WTC11 (cell line): Measurements from ENCODE around the gene CARD19. TPM values are rescaled to one million over a fixed set of nuclear protein-coding genes. Genes with fewer than 3 reads are reported as not detected.

ENCODE experiments used
- ATAC-seq: fragments of 200-7000 bp; cut with Tn5 transposase; 2 replicates; pipeline ENCODE4 v1.10.0; 2021; ENCODE audit warnings: mild to moderate bottlenecking, moderate library complexity
- CTCF ChIA-PET: fragments of 300-600 bp; sonication (Branson Sonifier 250); formaldehyde crosslinking; loops from one replicate; lab custom pipeline; 2021; ENCODE audit warnings: antibody characterized with exemption; lab: Charles Lee
- POLR2A ChIA-PET: fragments of 350-600 bp; sonication (Branson Sonifier 250); formaldehyde crosslinking; loops from one replicate; lab custom pipeline; 2021; ENCODE audit warnings: antibody characterized with exemption; lab: Charles Lee
- DNase-seq: peaks from one replicate; pipeline ENCODE4 v3.0.0; 2021; ENCODE audit warnings: low spot score
- H3K27ac Mint-ChIP-seq: 2 replicates; pipeline ENCODE4 v1.8.0; 2021; ENCODE audit warnings: mixed read lengths
- H3K27me3 Mint-ChIP-seq: 2 replicates; pipeline ENCODE4 v1.8.0; 2021; ENCODE audit warnings: low read depth, mild to moderate bottlenecking, moderate library complexity, mixed read lengths
- H3K36me3 Mint-ChIP-seq: 2 replicates; pipeline ENCODE4 v1.8.0; 2021; ENCODE audit warnings: mixed read lengths
- H3K4me1 Mint-ChIP-seq: 2 replicates; pipeline ENCODE4 v1.8.0; 2022; ENCODE audit warnings: mixed read lengths
- H3K4me3 Mint-ChIP-seq: 2 replicates; pipeline ENCODE4 v1.8.0; 2021; ENCODE audit warnings: mild to moderate bottlenecking, moderate library complexity, mixed read lengths
- H3K9me3 Mint-ChIP-seq: 2 replicates; pipeline ENCODE4 v1.8.0; 2021; ENCODE audit warnings: mixed read lengths
- ATF1 ChIP-seq: sonication (generic); formaldehyde crosslinking; IDR thresholded peaks from 2 replicates; pipeline ENCODE4 v1.8.1; 2023; ENCODE audit warnings: mild to moderate bottlenecking, moderate library complexity, missing genetic modification reagents
- CREM ChIP-seq: sonication (generic); formaldehyde crosslinking; IDR thresholded peaks from 2 replicates; pipeline ENCODE4 v1.8.1; 2022; ENCODE audit warnings: mild to moderate bottlenecking, missing genetic modification reagents, moderate library complexity
- ESRRA ChIP-seq: sonication (generic); formaldehyde crosslinking; IDR thresholded peaks from 2 replicates; pipeline ENCODE4 v1.8.1; 2022; ENCODE audit warnings: mild to moderate bottlenecking, missing genetic modification reagents, borderline replicate concordance
- IRF2 ChIP-seq: sonication (generic); formaldehyde crosslinking; IDR thresholded peaks from 2 replicates; pipeline ENCODE4 v1.8.0; 2022; ENCODE audit warnings: low read depth, missing genetic modification reagents, borderline replicate concordance
- JAZF1 ChIP-seq: fragments of 250-450 bp; sonication (Bioruptor Pico); IDR thresholded peaks from 2 replicates; pipeline ENCODE4 v1.9.0; 2021; ENCODE audit warnings: moderate library complexity, mild to moderate bottlenecking, inconsistent platforms
- JUN ChIP-seq: sonication (generic); formaldehyde crosslinking; IDR thresholded peaks from 2 replicates; pipeline ENCODE4 v1.8.0; 2023; ENCODE audit warnings: mild to moderate bottlenecking, missing genetic modification reagents
- MXD4 ChIP-seq: fragments of 250-450 bp; sonication (Bioruptor Pico); IDR thresholded peaks from 2 replicates; pipeline ENCODE4 v1.8.0; 2021; ENCODE audit warnings: mild to moderate bottlenecking, moderate library complexity, borderline replicate concordance
- NFYB ChIP-seq: sonication (generic); formaldehyde crosslinking; conservative IDR thresholded peaks from 2 replicates; pipeline ENCODE4 v1.8.0; 2022; ENCODE audit warnings: low read depth, missing genetic modification reagents
- NR1H2 ChIP-seq: sonication (generic); formaldehyde crosslinking; IDR thresholded peaks from 2 replicates; pipeline ENCODE4 v1.9.0; 2021; ENCODE audit warnings: mild to moderate bottlenecking, moderate library complexity, missing genetic modification reagents
- RELA ChIP-seq: sonication (generic); formaldehyde crosslinking; IDR thresholded peaks from 2 replicates; pipeline ENCODE4 v1.8.1; 2022; ENCODE audit warnings: missing genetic modification reagents, mild to moderate bottlenecking, borderline replicate concordance
- SMAD4 ChIP-seq: sonication (generic); formaldehyde crosslinking; IDR thresholded peaks from 2 replicates; pipeline ENCODE4 v1.8.0; 2022; ENCODE audit warnings: mild to moderate bottlenecking, missing genetic modification reagents
- SP1 ChIP-seq: sonication (generic); formaldehyde crosslinking; conservative IDR thresholded peaks from 2 replicates; pipeline ENCODE4 v1.8.1; 2022; ENCODE audit warnings: missing genetic modification reagents
- TEAD1 ChIP-seq: sonication (generic); formaldehyde crosslinking; IDR thresholded peaks from 2 replicates; pipeline ENCODE4 v1.8.0; 2022; ENCODE audit warnings: mild to moderate bottlenecking, missing genetic modification reagents
- ZNF317 ChIP-seq: sonication (generic); formaldehyde crosslinking; IDR thresholded peaks from 2 replicates; pipeline ENCODE4 v1.8.1; 2023; ENCODE audit warnings: low read depth, mild to moderate bottlenecking, moderate library complexity, missing genetic modification reagents, borderline replicate concordance
- ZNF396 ChIP-seq: fragments of 250-450 bp; sonication (Bioruptor Pico); IDR thresholded peaks from 2 replicates; pipeline ENCODE4 v1.8.0; 2021; ENCODE audit warnings: mild to moderate bottlenecking, moderate library complexity, borderline replicate concordance
- total RNA-seq: library from RNA; stranded (reverse); gene quantifications from 3 replicates; pipeline ENCODE4 v1.2.3, GENCODE V29; 2021
- TF ChIP-seq, protein P1 (sequence below): sonication (generic); formaldehyde crosslinking; IDR thresholded peaks from 2 replicates; pipeline ENCODE4 v1.8.1; 2023; ENCODE audit warnings: mild to moderate bottlenecking, missing genetic modification reagents
- TF ChIP-seq, protein P2 (sequence below): fragments of 250-450 bp; sonication (Bioruptor Pico); IDR thresholded peaks from 2 replicates; pipeline ENCODE4 v1.9.0; 2021; ENCODE audit warnings: moderate library complexity, mild to moderate bottlenecking, inconsistent platforms, borderline replicate concordance
- TF ChIP-seq, protein P3 (sequence below): fragments of 250-450 bp; sonication (Bioruptor Pico); IDR thresholded peaks from 2 replicates; pipeline ENCODE4 v1.9.0; 2021; ENCODE audit warnings: mild to moderate bottlenecking
- TF ChIP-seq, protein P4 (sequence below): sonication (generic); formaldehyde crosslinking; IDR thresholded peaks from 2 replicates; pipeline ENCODE4 v1.8.1; 2022; ENCODE audit warnings: missing genetic modification reagents, borderline replicate concordance
- TF ChIP-seq, protein P5 (sequence below): sonication (generic); formaldehyde crosslinking; IDR thresholded peaks from 2 replicates; pipeline ENCODE4 v1.8.1; 2022; ENCODE audit warnings: mild to moderate bottlenecking, moderate library complexity, missing genetic modification reagents
- TF ChIP-seq, protein P6 (sequence below): sonication (generic); formaldehyde crosslinking; IDR thresholded peaks from 2 replicates; pipeline ENCODE4 v1.8.0; 2023; ENCODE audit warnings: mild to moderate bottlenecking, missing genetic modification reagents

The CARD19 gene
- total RNA-seq, 1 experiment from 2014 or later = 34.5 TPM

DNA sequence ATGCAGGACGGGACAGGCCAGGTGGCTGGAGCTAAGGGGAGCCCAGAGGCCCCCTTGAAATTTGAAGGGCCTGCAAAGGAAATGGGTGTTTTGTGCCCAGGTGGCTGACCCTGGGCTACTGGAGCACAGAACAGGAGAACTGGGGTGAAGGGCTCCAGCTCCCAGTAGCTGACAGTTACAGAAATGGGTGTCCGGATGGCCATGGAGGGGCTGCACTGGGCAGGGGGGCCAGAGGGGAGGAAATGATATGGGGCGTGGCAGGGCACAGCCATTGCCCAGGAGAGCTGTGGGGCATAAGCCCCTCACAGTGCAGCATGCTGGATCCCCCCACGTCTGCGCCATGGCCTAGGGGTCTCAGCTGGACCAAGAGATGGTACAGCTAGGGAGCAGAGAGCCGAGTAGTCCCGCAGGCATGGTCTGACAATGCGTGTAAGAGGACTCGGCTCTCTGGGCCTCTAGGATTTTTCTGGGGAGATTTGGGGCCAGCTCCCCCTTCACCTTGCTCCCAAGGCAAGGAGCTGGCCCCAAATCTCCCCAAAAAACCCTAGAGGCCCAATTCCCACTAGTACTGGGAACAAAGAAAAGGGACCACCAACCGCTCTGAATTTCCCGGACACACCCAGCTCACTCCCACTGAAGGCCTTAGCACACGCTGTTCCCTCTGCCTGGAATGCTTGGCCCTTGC lies 7.9 kb upstream of the CARD19 start:
- H3K9me3 Mint-ChIP-seq = peaks cover 11% of the 10 kb centered on the region
- CTCF ChIA-PET = no interaction called here
- H3K4me3 Mint-ChIP-seq = no peak overlapping the region
- no peak for ATAC-seq
- no peak for TF ChIP-seq MXD4
- TF ChIP-seq RELA (CRISPR knock-in tag) = no peak
- no peak for TF ChIP-seq ZNF317 (CRISPR knock-in tag)
- no peak for TF ChIP-seq TEAD1 (CRISPR knock-in tag)
- TF ChIP-seq, protein P1, sequence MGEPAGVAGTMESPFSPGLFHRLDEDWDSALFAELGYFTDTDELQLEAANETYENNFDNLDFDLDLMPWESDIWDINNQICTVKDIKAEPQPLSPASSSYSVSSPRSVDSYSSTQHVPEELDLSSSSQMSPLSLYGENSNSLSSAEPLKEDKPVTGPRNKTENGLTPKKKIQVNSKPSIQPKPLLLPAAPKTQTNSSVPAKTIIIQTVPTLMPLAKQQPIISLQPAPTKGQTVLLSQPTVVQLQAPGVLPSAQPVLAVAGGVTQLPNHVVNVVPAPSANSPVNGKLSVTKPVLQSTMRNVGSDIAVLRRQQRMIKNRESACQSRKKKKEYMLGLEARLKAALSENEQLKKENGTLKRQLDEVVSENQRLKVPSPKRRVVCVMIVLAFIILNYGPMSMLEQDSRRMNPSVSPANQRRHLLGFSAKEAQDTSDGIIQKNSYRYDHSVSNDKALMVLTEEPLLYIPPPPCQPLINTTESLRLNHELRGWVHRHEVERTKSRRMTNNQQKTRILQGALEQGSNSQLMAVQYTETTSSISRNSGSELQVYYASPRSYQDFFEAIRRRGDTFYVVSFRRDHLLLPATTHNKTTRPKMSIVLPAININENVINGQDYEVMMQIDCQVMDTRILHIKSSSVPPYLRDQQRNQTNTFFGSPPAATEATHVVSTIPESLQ (CRISPR knock-in tag) = no peak
- no peak for TF ChIP-seq NFYB (CRISPR knock-in tag)
- no peak for TF ChIP-seq JUN (CRISPR knock-in tag)
- TF ChIP-seq IRF2 (CRISPR knock-in tag) = no peak
- TF ChIP-seq, all 79 proteins: peak for 0
- Mint-ChIP-seq H3K4me1 (peaks cover 2% of the 10 kb centered on the region; the same call in 1 of the 2 replicates), H3K27ac (no peak overlapping the region), H3K36me3 (peaks cover 12% of the 10 kb centered on the region), H3K27me3 (no peaks in the 10 kb centered on the region; the same call in 1 of the 2 replicates)
- DNase-seq = no peak
- POLR2A ChIA-PET = no interaction called here

DNA sequence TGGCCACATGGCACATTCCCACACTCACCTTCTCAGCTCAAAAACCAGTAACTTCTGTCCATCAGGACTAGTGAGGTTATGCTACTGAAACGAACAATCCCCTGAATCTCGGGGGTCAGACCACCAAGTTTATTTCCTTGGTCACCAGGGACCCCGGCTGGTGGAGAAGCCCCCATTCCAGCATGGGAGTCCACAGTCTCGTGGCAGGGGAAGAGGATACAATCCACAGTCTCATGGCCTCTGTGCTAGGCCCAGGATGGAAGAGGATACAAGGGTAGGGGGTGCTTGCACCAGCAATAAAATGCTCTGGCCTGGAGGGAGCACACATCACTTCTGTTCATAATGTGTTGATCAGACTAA lies 7.4 kb upstream of the CARD19 start:
- no peak overlapping the region for H3K4me3 Mint-ChIP-seq
- TF ChIP-seq ZNF396 (CRISPR knock-in tag) = no peak
- no peak for TF ChIP-seq JAZF1 (CRISPR knock-in tag)
- no peak for TF ChIP-seq ESRRA
- TF ChIP-seq, protein P2, sequence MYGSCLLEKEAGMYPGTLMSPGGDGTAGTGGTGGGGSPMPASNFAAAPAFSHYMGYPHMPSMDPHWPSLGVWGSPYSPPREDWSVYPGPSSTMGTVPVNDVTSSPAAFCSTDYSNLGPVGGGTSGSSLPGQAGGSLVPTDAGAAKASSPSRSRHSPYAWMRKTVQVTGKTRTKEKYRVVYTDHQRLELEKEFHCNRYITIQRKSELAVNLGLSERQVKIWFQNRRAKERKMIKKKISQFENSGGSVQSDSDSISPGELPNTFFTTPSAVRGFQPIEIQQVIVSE (CRISPR knock-in tag) = no peak
- TF ChIP-seq NFYB (CRISPR knock-in tag) = no peak
- TF ChIP-seq SMAD4 (CRISPR knock-in tag) = no peak
- TF ChIP-seq, protein P3, sequence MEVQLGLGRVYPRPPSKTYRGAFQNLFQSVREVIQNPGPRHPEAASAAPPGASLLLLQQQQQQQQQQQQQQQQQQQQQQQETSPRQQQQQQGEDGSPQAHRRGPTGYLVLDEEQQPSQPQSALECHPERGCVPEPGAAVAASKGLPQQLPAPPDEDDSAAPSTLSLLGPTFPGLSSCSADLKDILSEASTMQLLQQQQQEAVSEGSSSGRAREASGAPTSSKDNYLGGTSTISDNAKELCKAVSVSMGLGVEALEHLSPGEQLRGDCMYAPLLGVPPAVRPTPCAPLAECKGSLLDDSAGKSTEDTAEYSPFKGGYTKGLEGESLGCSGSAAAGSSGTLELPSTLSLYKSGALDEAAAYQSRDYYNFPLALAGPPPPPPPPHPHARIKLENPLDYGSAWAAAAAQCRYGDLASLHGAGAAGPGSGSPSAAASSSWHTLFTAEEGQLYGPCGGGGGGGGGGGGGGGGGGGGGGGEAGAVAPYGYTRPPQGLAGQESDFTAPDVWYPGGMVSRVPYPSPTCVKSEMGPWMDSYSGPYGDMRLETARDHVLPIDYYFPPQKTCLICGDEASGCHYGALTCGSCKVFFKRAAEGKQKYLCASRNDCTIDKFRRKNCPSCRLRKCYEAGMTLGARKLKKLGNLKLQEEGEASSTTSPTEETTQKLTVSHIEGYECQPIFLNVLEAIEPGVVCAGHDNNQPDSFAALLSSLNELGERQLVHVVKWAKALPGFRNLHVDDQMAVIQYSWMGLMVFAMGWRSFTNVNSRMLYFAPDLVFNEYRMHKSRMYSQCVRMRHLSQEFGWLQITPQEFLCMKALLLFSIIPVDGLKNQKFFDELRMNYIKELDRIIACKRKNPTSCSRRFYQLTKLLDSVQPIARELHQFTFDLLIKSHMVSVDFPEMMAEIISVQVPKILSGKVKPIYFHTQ (CRISPR knock-in tag) = no peak
- no peak for TF ChIP-seq ATF1 (CRISPR knock-in tag)
- TF ChIP-seq, protein P4, sequence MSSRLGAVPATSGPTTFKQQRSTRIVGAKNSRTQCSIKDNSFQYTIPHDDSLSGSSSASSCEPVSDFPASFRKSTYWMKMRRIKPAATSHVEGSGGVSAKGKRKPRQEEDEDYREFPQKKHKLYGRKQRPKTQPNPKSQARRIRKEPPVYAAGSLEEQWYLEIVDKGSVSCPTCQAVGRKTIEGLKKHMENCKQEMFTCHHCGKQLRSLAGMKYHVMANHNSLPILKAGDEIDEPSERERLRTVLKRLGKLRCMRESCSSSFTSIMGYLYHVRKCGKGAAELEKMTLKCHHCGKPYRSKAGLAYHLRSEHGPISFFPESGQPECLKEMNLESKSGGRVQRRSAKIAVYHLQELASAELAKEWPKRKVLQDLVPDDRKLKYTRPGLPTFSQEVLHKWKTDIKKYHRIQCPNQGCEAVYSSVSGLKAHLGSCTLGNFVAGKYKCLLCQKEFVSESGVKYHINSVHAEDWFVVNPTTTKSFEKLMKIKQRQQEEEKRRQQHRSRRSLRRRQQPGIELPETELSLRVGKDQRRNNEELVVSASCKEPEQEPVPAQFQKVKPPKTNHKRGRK = no peak
- no peak for TF ChIP-seq SP1
- TF ChIP-seq CREM (CRISPR knock-in tag) = no peak
- TF ChIP-seq MXD4 = no peak
- no peak for TF ChIP-seq NR1H2 (CRISPR knock-in tag)
- TF ChIP-seq, protein P5, sequence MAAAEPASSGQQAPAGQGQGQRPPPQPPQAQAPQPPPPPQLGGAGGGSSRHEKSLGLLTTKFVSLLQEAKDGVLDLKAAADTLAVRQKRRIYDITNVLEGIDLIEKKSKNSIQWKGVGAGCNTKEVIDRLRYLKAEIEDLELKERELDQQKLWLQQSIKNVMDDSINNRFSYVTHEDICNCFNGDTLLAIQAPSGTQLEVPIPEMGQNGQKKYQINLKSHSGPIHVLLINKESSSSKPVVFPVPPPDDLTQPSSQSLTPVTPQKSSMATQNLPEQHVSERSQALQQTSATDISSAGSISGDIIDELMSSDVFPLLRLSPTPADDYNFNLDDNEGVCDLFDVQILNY (CRISPR knock-in tag) = no peak
- TF ChIP-seq, protein P6, sequence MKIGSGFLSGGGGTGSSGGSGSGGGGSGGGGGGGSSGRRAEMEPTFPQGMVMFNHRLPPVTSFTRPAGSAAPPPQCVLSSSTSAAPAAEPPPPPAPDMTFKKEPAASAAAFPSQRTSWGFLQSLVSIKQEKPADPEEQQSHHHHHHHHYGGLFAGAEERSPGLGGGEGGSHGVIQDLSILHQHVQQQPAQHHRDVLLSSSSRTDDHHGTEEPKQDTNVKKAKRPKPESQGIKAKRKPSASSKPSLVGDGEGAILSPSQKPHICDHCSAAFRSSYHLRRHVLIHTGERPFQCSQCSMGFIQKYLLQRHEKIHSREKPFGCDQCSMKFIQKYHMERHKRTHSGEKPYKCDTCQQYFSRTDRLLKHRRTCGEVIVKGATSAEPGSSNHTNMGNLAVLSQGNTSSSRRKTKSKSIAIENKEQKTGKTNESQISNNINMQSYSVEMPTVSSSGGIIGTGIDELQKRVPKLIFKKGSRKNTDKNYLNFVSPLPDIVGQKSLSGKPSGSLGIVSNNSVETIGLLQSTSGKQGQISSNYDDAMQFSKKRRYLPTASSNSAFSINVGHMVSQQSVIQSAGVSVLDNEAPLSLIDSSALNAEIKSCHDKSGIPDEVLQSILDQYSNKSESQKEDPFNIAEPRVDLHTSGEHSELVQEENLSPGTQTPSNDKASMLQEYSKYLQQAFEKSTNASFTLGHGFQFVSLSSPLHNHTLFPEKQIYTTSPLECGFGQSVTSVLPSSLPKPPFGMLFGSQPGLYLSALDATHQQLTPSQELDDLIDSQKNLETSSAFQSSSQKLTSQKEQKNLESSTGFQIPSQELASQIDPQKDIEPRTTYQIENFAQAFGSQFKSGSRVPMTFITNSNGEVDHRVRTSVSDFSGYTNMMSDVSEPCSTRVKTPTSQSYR (CRISPR knock-in tag) = no peak
- TF ChIP-seq, all 79 proteins: peak for 0
- H3K9me3 Mint-ChIP-seq = peaks cover 11% of the 10 kb centered on the region
- H3K27ac Mint-ChIP-seq = no peak overlapping the region
- ChIA-PET CTCF (no interaction called here), POLR2A (no interaction called here)
- H3K4me1 Mint-ChIP-seq = peaks cover 4% of the 10 kb centered on the region
- ATAC-seq = no peak
- H3K27me3 Mint-ChIP-seq = no peaks in the 10 kb centered on the region; the same call in 1 of the 2 replicates
- DNase-seq = no peak
- peaks cover 12% of the 10 kb centered on the region for H3K36me3 Mint-ChIP-seq
